Measurements from ENCODE around the gene TAP2.

The TAP2 gene

DNA sequence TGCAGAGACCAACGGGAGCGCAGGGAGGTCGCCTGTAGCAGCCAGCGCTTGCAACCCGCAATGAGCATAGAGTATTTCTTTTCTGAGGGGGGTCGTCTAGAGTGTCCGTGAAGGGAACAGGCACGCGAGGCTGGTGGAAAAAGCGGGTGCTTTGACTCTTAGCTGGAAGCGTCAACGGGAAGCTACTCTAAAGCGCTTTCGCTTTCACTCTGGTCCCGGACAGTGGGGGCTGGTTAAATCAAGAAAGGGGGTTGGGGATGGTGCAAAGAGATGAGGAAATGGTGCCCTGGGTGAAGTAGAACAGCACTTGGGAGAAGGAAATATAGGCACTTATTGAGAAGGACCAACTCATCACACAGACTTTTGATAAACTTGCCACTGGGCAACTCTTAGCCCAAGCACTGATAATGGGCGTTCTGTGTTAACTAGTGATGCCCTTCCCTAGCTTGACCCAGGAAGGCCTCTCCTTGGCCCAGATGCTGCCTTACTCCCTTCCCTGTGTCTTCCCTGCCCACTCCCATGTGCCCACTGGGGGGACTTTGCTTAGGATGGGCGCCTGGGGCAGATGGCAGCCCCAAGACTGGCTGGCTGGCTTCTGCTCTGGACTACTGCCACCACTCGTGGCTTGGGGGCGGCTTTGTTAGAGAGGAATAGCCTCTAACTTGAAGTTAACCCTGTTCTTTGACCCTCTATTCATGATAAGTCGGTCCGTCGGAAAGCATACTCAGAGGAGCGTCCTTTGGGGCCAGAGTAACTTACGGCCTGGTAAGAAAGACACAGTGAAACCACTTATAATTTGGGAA lies 16.0 kb upstream of the TAP2 start:
- TF ChIP-seq REST (IDR thresholded peaks at IDR 0.05; ENCODE audit: insufficient read depth in 1 of 2, low read depth in 2 of 2, low read length in 2 of 2) (no peak), POLR2AphosphoS5 (IDR thresholded peaks at IDR 0.05; ENCODE audit: low read depth, low read length) (no peak), TAF1 (IDR thresholded peaks at IDR 0.05; ENCODE audit: borderline replicate concordance, insufficient read depth, low read length) (no peak), SIN3A (IDR thresholded peaks at IDR 0.05; ENCODE audit: borderline replicate concordance, insufficient read depth, low read length) (no peak), FOXP2 (optimal IDR thresholded peaks at IDR 0.05; ENCODE audit: borderline replicate concordance, extremely low read depth, extremely low read length, insufficient read depth) (no peak)

DNA sequence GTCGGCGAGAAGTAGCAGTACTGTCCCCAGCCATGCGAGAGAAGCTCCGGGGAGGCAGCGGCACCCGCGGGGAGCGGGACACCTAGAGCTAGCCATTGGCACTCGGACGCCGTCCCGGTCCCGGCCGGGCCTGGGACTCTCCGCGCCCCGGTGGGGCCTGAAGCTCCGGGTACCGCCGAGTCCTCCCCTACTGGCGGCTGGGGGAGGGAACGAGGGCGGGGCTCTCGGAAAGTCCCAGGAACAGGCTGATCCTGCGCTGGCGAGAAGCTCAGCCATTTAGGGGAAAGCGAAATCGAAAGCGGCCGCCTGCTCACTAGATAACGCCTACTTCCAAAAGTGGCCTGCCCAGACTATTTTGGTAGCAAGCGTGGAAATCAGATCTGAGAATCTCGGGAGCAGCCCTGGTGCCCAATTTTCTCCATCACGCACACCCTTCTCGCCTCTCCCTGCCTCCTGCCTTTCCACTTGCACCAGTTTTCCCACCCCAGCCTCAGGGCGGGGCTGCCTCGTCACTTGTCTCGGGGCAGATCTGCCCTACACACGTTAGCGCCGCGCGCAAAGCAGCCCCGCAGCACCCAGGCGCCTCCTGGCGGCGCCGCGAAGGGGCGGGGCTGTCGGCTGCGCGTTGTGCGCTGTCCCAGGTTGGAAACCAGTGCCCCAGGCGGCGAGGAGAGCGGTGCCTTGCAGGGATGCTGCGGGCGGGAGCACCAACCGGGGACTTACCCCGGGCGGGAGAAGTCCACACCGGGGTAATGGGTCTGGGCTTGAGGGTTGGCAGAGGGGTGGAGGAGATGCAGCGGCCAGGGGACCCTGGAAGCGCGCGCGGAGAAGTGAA lies 15.2 kb upstream of the TAP2 start, which contains the start of the genes PSMB9 and TAP1:
TSS of gene PSMB9 (plus strand) at position 652 of the 835 bp plus-strand sequence. CDS start at position 690, 38 bp downstream.
TSS of gene TAP1 (minus strand) at position 164 of the 835 bp plus-strand sequence. CDS start at position 96, 68 bp downstream.
- 0 out of 2 replicates have a peak, but pooled peaks have one; percentile 41 for TF ChIP-seq SIN3A (IDR thresholded peaks at IDR 0.05; ENCODE audit: borderline replicate concordance, insufficient read depth, low read length)
- peak; percentile 30; the same call in 1 of the 2 replicates for TF ChIP-seq POLR2AphosphoS5 (IDR thresholded peaks at IDR 0.05; ENCODE audit: low read depth, low read length)
- TF ChIP-seq TAF1 (IDR thresholded peaks at IDR 0.05; ENCODE audit: borderline replicate concordance, insufficient read depth, low read length) = no peak
- peak; percentile 81 to 90 for TF ChIP-seq REST (IDR thresholded peaks at IDR 0.05; ENCODE audit: insufficient read depth in 1 of 2, low read depth in 2 of 2, low read length in 2 of 2)
- peak; percentile 83 for TF ChIP-seq FOXP2 (optimal IDR thresholded peaks at IDR 0.05; ENCODE audit: borderline replicate concordance, extremely low read depth, extremely low read length, insufficient read depth)

GRCh38 chr6:32852844-32853540 lies 14.5 kb upstream of the TAP2 start:
- TF ChIP-seq FOXP2 (optimal IDR thresholded peaks at IDR 0.05; ENCODE audit: borderline replicate concordance, extremely low read depth, extremely low read length, insufficient read depth) = no peak
- TF ChIP-seq TAF1 (IDR thresholded peaks at IDR 0.05; ENCODE audit: borderline replicate concordance, insufficient read depth, low read length) = no peak
- no peak for TF ChIP-seq REST (IDR thresholded peaks at IDR 0.05; ENCODE audit: insufficient read depth in 1 of 2, low read depth in 2 of 2, low read length in 2 of 2)
- TF ChIP-seq POLR2AphosphoS5 (IDR thresholded peaks at IDR 0.05; ENCODE audit: low read depth, low read length) = no peak
- no peak for TF ChIP-seq SIN3A (IDR thresholded peaks at IDR 0.05; ENCODE audit: borderline replicate concordance, insufficient read depth, low read length)

- TF ChIP-seq POLR2AphosphoS5 (IDR thresholded peaks at IDR 0.05; ENCODE audit: low read depth, low read length) (no peak), REST (IDR thresholded peaks at IDR 0.05; ENCODE audit: insufficient read depth in 1 of 2, low read depth in 2 of 2, low read length in 2 of 2) (no peak), FOXP2 (optimal IDR thresholded peaks at IDR 0.05; ENCODE audit: borderline replicate concordance, extremely low read depth, extremely low read length, insufficient read depth) (no peak), TAF1 (IDR thresholded peaks at IDR 0.05; ENCODE audit: borderline replicate concordance, insufficient read depth, low read length) (no peak), SIN3A (IDR thresholded peaks at IDR 0.05; ENCODE audit: borderline replicate concordance, insufficient read depth, low read length) (no peak)
Measured at GRCh38 chr6:32852018-32852843, 13.7 kb upstream of the TAP2 start.

Measured in PFSK-1 (cell line).